Glomerular visceral epithelial cell (primary cell): ENCODE results near the gene SUSD2.

Source experiments
- DNase-seq: peaks from one replicate; pipeline ENCODE4 v3.0.0-alpha.2; 2016; ENCODE audit errors: extremely low spot score

SUSD2 gene

DNA sequence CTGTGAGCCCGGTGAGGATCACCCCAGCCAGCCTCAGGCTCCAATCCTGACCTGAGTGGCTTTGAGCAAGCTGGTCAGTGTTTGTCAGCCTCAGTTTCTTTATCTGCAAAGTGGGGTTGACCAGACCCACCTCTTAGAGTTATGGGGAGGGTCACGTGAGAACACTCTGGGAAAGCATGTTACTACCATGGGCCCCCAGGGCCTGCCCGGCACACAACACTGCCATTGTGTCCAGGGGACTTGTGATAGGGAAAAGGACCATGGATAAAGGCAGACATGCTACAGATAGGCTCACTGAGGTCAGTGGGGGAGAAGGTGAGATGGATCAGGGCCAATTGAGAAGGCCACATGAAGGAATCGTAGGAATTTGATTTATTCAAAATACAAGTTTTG, 32.1 kb upstream of the SUSD2 start:
- no peak for DNase-seq

DNA sequence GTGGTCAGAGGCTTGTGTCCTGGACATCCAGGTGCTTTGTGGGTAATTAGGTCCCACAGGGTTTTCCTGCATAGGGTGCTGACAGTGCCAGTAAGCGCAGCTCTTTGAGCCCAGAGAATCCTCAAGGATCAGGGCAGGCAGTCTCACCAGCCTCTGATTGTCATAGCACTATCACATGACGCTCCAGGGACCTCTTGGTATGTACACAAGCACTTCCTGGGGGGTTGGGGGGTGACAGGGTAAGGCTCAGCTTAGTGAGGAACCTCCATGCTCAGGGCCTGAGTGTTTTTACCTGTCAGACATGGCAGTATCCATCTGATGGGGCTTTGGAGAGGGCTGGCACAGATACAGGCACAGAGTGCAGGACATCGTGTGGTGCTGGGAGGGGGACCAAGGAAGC, 27.9 kb upstream of the SUSD2 start:
- peak; percentile 30 for DNase-seq

- DNase-seq = no peak
Measured at GRCh38 chr22:24153959-24154358, 27.3 kb upstream of the SUSD2 start.

GRCh38 chr22:24154826-24155225, 26.5 kb upstream of the SUSD2 start:
- no peak for DNase-seq

- DNase-seq = peak; percentile 60
Measured at GRCh38 chr22:24155627-24156140, 25.6 kb upstream of the SUSD2 start.

- peak; percentile 51 for DNase-seq
Measured at GRCh38 chr22:24156141-24156912, 25.0 kb upstream of the SUSD2 start.

GRCh38 chr22:24156913-24157821, 24.1 kb upstream of the SUSD2 start:
- peak; percentile 88 for DNase-seq

DNA sequence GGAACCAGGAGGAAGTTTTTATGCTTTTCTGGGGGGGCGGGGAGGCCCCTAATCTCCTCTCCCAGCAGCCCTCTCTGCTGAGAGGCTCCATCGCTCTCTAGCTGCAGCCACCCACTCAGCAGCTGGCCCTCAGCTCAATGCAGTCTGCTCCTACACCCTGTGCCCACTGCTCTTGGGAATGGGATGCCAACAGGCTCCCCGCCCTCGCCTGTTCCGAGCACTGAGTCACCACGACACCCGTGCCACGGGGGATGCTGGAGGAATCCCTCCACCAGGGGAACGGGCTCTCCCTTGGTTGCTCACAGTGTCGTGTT, 23.5 kb upstream of the SUSD2 start:
- no peak for DNase-seq

GRCh38 chr22:24159650-24160049, 21.6 kb upstream of the SUSD2 start:
- no peak for DNase-seq

DNA sequence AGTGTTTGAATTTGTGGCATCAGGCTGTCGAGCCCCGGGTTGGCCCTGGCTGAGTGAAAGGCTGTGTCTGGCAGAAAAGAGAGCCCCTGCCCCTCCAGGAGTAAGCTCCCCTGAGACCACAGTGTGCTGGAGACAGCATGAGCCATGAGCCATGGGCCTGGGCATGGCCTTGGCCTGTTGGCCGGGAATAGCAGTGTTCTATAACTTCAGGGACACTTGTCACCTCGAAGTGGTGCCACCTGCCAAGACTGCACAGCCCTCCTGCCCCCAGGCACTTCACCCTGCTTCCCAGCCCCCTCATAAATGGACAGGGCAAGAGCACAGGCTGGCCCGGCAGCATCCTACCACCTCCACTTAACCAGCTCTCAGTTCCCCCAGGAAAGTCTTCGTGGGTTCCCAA, 20.7 kb upstream of the SUSD2 start:
- DNase-seq = no peak

DNA sequence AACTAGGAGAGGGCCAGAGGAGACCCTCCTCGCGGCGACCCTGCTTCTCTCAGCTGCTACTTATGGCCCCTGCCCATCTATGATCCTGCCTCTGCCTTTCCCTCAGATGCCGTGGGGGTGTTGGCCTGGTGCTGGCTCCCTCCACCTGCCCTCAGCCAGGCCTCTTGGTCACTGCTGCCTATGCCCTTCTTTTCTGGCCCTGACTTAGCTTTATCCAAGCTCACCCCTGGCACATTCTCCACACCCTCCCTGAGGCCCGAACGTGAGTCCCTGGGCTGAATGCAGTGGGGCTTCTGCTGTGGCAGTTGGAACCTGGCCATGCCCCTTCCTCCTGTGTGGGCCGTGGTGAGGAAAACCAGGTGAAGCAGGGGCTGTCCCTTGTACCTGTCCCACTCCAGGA, 19.8 kb upstream of the SUSD2 start:
- DNase-seq = no peak

GRCh38 chr22:24161909-24162308, 19.4 kb upstream of the SUSD2 start:
- DNase-seq = no peak

GRCh38 chr22:24162436-24162835, 18.9 kb upstream of the SUSD2 start:
- no peak for DNase-seq

DNA sequence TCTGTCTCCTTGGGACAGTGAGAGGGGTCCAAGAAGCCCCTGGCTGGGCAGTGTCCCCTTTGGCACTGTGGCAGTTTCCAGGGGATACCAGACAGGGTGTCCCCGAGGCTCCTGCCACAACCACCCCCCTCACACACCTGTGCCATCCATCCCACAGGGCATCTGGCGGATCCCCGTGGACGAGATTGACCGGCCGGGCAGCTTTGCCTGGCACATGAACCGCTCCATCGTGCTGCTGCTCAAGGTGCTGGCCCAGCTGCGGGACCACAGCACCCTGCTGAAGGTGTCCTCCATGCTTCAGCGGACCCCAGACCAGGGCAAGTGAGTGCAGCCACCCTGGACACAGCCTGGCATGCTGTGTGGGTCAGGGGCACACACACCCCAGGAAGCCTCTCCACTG, 17.0 kb upstream of the SUSD2 start:
- no peak for DNase-seq

DNA sequence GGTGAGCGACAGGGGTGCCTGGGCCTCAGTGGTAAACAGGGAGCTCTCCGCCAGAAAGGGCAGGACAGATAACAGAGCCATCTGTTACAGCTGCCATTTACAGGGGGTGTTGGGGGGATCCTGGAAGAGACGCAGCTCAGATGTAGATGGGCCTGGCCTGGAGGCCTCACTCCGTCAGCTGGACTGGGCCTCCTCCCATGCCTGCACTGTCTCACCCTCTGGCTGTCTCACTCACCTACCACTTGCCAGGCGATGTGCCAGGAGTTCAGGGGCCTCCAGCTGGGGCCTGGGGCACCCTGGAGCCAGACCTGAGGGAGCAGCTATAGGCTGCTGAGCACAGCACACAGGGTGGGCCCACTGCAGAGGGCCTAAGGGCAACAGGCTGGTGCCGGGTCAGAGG, 16.3 kb upstream of the SUSD2 start:
- DNase-seq = no peak

- DNase-seq = peak; percentile 14
Measured at GRCh38 chr22:24165673-24166072, 15.6 kb upstream of the SUSD2 start.

DNA sequence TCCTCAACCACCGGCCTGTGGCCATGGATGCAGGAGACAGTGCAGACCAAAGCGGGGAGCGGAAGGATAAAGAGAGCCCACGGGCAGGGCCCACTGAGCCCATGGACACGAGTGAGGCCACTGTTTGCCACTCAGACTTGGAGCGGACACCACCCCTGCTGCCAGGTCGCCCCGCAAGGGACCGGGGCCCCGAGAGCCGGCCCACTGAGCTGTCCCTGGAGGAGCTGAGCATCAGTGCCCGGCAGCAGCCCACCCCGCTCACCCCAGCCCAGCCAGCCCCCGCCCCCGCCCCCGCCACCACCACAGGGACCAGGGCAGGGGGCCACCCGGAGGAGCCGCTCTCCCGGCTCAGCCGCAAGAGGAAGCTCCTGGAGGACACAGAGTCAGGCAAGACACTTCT, 14.5 kb upstream of the SUSD2 start:
- DNase-seq = no peak

GRCh38 chr22:24169439-24170058, 11.7 kb upstream of the SUSD2 start:
- no peak for DNase-seq

DNA sequence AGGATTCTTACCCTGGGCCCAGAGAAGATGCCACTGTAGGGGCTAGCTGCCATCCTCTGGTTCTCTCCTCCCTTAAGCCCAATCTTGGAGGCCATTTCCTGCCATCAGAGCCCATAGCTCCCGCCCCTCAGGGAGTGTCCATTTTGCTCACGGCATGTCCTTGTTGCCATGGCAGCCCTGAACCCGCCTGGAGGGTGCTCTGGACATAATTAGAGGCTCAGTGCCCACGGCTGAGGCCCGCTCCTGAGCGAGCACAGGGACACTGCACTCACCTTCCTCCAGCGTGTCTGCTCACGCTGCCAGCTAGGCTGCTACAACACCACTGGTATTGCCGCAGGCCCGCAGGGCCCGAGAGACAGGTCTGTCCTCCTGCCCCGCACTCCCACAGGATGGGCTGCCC, 11.1 kb upstream of the SUSD2 start:
- DNase-seq = no peak

- no peak for DNase-seq
Measured at GRCh38 chr22:24170632-24171031, 10.7 kb upstream of the SUSD2 start.

GRCh38 chr22:24171822-24172221, 9.5 kb upstream of the SUSD2 start:
- no peak for DNase-seq

DNA sequence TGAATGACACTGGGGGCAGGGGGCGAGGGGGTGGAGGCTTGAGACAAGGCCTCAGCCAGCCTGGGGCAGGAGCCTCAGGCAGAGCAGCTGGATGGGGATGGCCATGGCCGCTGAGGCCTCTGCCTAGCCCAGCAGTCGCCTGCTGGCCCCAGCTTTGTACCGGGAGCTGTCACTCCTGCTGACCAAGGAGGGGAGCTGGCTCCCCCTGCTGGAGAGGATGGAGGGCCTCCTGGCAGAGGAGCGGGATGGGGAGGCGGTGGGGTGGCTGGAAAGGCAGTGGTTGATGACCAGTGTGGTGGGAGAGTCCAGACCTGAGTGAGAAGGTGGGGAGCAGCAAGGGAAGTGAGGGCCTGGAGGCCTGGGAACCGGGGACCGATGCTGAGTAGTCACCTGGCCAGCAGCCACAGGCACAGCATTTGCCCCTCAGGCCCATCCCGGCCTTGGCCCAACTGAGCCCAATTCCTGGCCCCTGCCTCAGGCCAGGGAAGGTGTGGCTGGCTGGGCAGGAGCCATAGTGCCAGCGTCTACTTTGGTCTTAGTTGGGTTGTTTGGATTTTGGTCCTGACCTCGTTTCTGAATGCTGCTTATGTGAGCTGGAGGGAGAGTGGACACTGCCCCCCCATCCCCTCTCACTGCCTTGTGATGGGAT, 6.0 kb upstream of the SUSD2 start:
- DNase-seq = peak; percentile 70
